HG03039 (cell line): Measurements from ENCODE around the gene CLVS2.

Experiments used
- ATAC-seq: cut with Tn5 transposase; IDR thresholded peaks from one replicate; pipeline ENCODE4 v1.9.1; 2021; ENCODE audit warnings: mild to moderate bottlenecking, moderate library complexity; ENCODE audit not compliant: unreplicated experiment

CLVS2 gene

GRCh38 chr6:123022975-123023374 lies 26.9 kb downstream of the CLVS2 start:
- ATAC-seq: no peak

DNA sequence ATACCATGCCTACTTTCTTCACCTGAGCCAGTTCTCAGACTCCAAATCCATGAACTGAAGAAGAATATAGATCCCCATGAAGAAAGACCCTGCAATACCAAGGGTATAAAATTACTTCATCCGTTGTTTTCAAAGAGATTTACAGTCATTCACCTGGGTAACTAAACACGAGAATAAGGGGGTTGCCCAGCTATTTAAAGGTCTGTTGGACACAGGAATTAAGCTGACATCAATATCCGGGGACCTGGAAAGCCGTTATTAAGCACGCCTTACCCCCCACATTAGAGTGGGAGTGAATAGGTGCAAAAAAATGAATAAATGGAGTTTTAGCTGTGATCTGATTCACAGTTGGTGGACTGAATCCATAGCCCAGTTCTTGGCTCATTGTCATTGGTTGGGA lies 28.9 kb downstream of the CLVS2 start:
- ATAC-seq: no peak

DNA sequence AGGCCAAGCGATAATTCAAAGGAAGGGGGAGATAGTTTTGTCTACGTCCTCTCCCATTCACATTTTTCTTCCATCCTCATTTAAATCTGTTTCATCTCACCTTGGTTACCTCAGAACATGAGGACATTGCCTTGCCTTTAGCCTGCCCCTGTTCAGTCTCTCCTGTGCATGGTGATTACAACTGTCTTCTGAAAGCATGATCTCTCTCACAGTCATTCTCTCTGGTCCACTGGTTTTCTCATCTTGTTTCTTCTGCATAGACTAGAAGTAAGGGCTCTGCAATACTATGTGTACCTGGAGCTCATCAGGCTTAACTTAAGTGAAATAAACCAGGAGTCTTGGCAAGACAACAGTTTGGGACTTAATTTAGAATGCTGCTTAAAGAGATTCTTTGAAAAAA lies 31.4 kb downstream of the CLVS2 start:
- ATAC-seq: no peak

DNA sequence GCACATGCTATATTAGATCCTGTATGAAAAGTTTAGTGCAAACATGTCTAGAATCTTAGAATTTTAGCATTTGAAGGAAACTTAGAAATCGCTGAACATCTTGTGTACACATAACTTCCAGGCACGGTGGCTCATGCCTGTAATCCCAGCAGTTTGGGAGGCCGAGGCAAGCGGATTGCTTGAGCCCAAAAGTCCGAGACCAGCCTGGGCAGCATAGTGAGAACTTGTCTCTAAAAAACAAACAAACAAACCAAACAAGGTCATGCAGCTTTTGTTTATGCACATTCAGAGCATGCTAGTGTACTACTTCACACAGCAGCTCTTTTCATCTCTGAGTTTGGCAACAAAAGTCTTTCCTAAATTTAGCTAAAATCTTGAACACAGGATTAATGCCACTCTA lies 32.2 kb downstream of the CLVS2 start:
- no peak for ATAC-seq

GRCh38 chr6:123030282-123030681 lies 34.2 kb downstream of the CLVS2 start:
- ATAC-seq: no peak

- ATAC-seq: no peak
Observed at GRCh38 chr6:123036648-123037047, 40.6 kb downstream of the CLVS2 start.

DNA sequence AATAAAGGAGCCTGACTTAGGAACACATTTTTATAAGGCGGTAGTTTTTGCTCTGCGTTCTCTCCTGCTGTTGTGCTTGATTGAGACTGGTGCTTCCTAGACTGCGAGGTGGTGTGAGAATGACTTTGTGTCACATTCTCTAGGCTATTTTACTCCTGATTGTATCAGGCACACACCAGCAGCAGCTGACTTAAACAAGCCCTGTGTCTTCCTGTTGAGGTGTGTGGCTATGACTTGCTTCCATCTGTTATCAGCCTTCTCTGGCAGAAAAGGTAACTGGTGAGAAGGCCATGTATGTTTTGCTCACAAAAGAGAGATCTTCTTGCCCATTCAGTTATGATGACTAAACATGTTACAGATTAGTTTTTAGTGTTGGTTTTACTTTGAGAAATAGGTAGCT lies 43.4 kb downstream of the CLVS2 start:
- ATAC-seq: no peak

GRCh38 chr6:123042401-123042800 lies 46.4 kb downstream of the CLVS2 start:
- ATAC-seq: no peak

GRCh38 chr6:123044341-123044860 lies 48.4 kb downstream of the CLVS2 start:
- ATAC-seq: no peak

- ATAC-seq: no peak
Observed at GRCh38 chr6:123053602-123054225, 57.7 kb downstream of the CLVS2 start.

DNA sequence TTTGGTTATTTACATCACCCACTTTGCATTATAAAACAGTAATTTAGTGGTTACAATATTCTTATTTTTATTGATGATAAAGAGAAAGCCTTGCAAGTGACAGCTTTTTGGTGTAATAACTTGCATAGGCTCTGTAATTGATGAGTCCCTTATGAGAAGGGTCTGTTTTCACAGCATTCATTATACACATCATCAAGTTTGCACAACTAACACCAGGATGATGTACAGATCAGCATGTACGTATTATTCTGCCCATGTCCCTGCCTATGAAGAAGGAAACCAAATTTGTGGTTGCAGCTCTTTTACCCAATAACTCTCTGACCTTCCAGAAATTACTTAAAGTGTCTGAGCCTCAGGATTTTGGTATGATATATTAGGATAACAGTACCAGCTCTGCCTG lies 59.2 kb downstream of the CLVS2 start:
- ATAC-seq: no peak

GRCh38 chr6:123062670-123063069 lies 66.6 kb downstream of the CLVS2 start:
- ATAC-seq: no peak

GRCh38 chr6:123064038-123064437 lies 68.0 kb downstream of the CLVS2 start:
- ATAC-seq: no peak

GRCh38 chr6:123074616-123075015 lies 78.6 kb downstream of the CLVS2 start:
- ATAC-seq: no peak

- ATAC-seq: no peak
Observed at GRCh38 chr6:123085403-123085802, 89.4 kb downstream of the CLVS2 start.

- no peak for ATAC-seq
Observed at GRCh38 chr6:123089226-123089625, 93.2 kb downstream of the CLVS2 start.

DNA sequence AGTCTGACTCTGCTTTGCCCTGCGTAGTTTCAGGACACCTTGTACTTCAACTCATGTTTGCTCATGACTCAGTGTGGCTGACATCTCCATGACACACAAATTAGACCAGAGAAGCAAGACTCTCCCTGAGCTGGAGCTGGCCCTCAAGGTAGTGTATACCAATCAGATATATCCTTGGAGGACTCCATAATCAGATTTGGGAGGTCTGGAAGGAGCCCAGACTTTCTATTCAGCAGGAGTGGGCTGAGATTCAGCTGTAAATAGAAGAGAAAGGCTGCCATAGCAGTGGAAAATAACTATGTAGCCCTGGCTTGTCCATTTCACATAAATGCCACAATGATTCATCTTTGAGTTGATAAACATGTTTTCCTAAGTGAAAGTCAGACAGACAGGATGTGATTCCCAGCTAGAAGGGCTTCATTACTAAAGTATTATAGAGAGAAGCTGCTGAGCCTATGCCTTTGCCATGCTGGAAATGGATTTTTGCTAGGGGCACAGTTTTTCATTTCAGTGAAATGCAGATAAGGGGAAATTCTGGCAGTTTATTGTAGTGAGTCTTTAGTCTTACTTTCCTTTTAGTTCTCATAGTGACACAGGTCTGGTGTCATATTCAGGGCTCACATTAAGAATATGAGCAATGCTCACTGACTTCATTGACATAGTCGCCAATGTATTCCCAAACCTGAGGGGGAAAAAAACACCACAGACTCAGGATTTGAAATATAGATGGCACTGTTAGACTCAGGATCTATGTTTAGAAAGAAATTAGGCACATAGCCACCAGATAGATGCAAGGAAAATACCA lies 95.3 kb downstream of the CLVS2 start:
- ATAC-seq: no peak

DNA sequence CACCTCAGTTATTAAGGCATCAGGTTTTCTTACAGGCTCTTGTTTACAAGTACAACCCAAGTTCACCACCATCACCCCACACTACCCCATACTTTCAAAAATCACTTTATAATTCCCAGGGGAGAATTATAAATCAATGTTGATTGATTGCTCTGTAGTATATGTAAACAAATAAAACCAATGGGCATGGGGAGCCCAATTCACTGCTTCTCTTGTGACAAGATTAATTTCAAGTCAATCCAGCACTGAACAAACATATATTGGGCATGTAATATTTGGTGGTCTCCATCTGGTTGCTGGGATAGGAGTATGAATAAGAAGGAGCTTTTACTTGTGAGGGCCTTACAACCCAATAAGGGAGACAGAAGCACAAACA lies 95.8 kb downstream of the CLVS2 start:
- ATAC-seq: no peak

DNA sequence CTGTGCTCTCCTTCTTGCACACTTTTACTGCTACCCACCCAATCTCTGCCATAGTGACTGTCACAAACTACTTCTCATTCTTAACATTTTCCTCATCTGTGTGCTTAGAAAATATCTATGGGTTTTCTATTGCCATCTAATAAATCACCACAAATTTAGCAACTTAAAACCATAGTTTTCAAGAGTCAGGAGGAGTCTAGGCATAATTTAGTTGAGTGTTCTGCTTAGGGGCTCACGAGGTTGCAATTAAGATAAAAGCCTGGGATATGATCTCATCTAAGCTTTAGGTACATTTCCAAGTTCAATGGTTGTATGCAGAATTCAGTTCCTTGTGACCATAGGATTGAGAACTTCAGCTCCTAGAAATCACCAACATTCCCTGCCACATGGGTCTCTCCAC lies 98.8 kb downstream of the CLVS2 start:
- no peak for ATAC-seq

DNA sequence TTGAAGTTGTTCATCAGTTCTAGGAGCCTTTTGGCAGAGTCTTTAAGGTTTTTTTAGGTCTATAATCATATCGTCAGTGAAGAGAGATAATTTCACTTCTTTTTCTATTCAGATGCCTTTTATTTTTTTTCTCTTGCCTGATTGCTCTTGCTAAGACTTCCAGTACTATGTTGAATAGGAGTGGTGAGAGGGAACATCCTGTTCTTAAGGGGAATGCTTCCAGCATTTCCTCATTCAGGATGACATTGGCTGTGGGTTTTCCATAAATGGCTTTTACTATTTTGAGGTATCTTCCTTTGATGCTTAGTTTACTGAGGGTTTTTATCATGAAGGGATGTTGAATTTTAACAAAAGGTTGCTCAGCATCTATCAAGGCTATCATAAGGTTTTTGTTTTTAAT lies 109.5 kb downstream of the CLVS2 start:
- ATAC-seq: no peak

DNA sequence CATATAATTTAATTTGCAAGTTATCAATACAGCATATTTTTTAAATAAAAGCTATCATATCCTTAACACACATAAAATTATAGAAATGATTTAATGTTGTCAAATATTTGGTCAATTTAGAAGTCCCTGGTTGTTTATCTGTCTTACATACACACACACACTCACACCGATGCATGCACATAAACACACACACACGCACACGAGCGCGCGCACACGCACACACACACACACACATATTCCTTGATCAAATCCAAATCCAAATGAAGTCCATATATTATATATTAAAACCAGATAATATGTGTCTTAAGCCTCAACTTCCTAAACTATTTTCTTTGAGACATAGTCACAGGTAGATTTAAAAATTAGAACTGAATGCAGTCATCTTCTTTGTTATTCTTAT lies 120.3 kb downstream of the CLVS2 start:
- no peak for ATAC-seq

GRCh38 chr6:123117145-123117908 lies 121.3 kb downstream of the CLVS2 start:
- no peak for ATAC-seq
